PC-9 (cell line): ENCODE data around the gene HSF4.

Experiments
- CTCF ChIP-seq: fragments of 200-600 bp; sonication (generic); conservative IDR thresholded peaks from 2 replicates; pipeline ENCODE4 v1.6.1; 2017; ENCODE audit warnings: mixed run types, antibody characterized with exemption, mild to moderate bottlenecking, moderate library complexity
- EZH2 ChIP-seq: fragments of 200-600 bp; sonication (generic); IDR thresholded peaks from 2 replicates; pipeline ENCODE4 v1.8.0; 2017; ENCODE audit warnings: antibody characterized with exemption, low read depth

GRCh38 chr16:67199011-67199807 lies 34.7 kb downstream of the HSF4 start, which contains the start of gene ELMO3:
- no peak for TF ChIP-seq EZH2
- peak; percentile 70; the same call in 1 of the 2 replicates for TF ChIP-seq CTCF
